Adrenal gland (tissue), 12 donors: ENCODE results near the gene AIP. TPM values are rescaled to one million over a fixed set of nuclear protein-coding genes. Genes with fewer than 3 reads are reported as not detected.

ENCODE experiments used
- DNase-seq, 7 donors: peaks; one replicate each; pipeline ENCODE4 v3.0.0-alpha.2; 2019 to 2020
- H3K27ac ChIP-seq, 5 donors: fragments of 200-600 bp; sonication (generic) in 4 of 5; 1 replicate in 3 of 5; 2 replicates in 2 of 5; pipeline versions ENCODE4 v1.5.1 to v1.8.0; 2016 to 2020; ENCODE audit warnings: mild to moderate bottlenecking in 1 of 5
- H3K27me3 ChIP-seq: fragments of 200-600 bp; 2 replicates; pipeline ENCODE4 v1.8.0; 2021
- H3K36me3 ChIP-seq, 2 donors: fragments of 200-600 bp; replicated peaks in 1 of 2; 1 replicate in 1 of 2; 2 replicates in 1 of 2; pipeline versions ENCODE4 v1.5.1 to v1.8.0; 2018 to 2022
- H3K4me1 ChIP-seq, 2 donors: fragments of 200-600 bp; replicated peaks in 1 of 2; 1 replicate in 1 of 2; 2 replicates in 1 of 2; pipeline versions ENCODE4 v1.5.1 to v1.8.0; 2018 to 2021
- H3K4me3 ChIP-seq, 4 donors: fragments of 200-600 bp; sonication (generic) in 3 of 4; one replicate each; pipeline ENCODE4 v1.5.1; 2016 to 2018
- H3K9me3 ChIP-seq, 3 donors: fragments of 200-600 bp; sonication (generic) in 1 of 3; replicated peaks in 1 of 3; 1 replicate in 2 of 3; 2 replicates in 1 of 3; pipeline versions ENCODE4 v1.5.1 to v1.8.0; 2016 to 2021
- CTCF ChIP-seq, 6 experiments: fragments of 450-650 bp in 4 of 6; fragments of 200-600 bp in 2 of 6; sonication (generic) in 1 of 6; IDR thresholded peaks; 1 replicate in 5 of 6; 2 replicates in 1 of 6; pipeline versions ENCODE4 v1.5.1 to v1.8.0; 2016 to 2021; ENCODE audit warnings: antibody characterized with exemption in 6 of 6, mild to moderate bottlenecking in 2 of 6, moderate library complexity in 1 of 6
- POLR2A ChIP-seq, 2 donors: fragments of 450-650 bp; IDR thresholded peaks; one replicate each; pipeline ENCODE4 v1.6.1; 2017; ENCODE audit warnings: antibody characterized with exemption in 2 of 2, mild to moderate bottlenecking in 2 of 2, moderate library complexity in 1 of 2
- WGBS, 4 donors: extraction: QIAGEN DNeasy Blood & Tissue Kit in 2 of 4; methylation state at CpG; one replicate each; pipeline versions ENCODE4 v1.1.5 to v1.1.7; 2013 to 2017; 5-methylcytosine and 5-hydroxymethylcytosine counted together
- intact Hi-C, 2 donors: fragments of 100-400 bp; cut with DNase I; formaldehyde crosslinking; loops; one replicate each; pipeline versions ENCODE4 v1.14.1 to v1.15.0; 2022 to 2023
- polyA plus RNA-seq, 3 donors: library from polyadenylated mRNA; stranded (reverse); fragments of 200-250 nt in 2 of 3; fragments of 350-450 nt in 1 of 3; fragmentation: Illumina TruSeq in 1 of 3; extraction: RNeasy Lipid Tissue Mini Kit (QIAGEN cat#74804) in 1 of 3; gene quantifications; one replicate each; pipeline ENCODE4 v1.2.3, GENCODE V29; 2013 to 2014
- total RNA-seq, 9 donors: library from RNA; depleted of rRNA in 4 of 9; stranded (reverse); fragments of >200 nt in 4 of 9; fragments of 120-200 nt in 1 of 9; fragmentation: NEBNext Ultra II Directional in 1 of 9; extraction: Animal tissue kit (Norgen Biotek cat#: 25700) in 1 of 9; gene quantifications; one replicate each; pipeline versions ENCODE4 v1.1.0 to v1.2.4, GENCODE V29; 2013 to 2023
- donor health status: healthy with polysubstance abuse.
- donor health status: Bipolar disorder and iron deficiency.
- donor health status: DM: yes; HTN: yes; CAD: no.
- donor health status: DM: no; HTN: no; CAD: no.
- donor health status: DM: no; HTN: no; CAD: no.
- donor health status: DM: yes; HTN: yes; CAD: no.

The AIP gene
- total and polyA plus RNA-seq, 12 donors = 35.3 to 152 (median 83.9) TPM

GRCh38 chr11:67489885-67490726 lies 7.3 kb downstream of the AIP start:
- no peaks in the 10 kb centered on the region for H3K9me3 ChIP-seq
- H3K4me1 ChIP-seq = peaks cover 0 to under 1% of the 10 kb centered on the region in 2 donors
- no peaks in the 10 kb centered on the region for H3K27me3 ChIP-seq
- intact Hi-C loops = no loop called here
- TF ChIP-seq CTCF (IDR thresholded peaks at IDR 0.05) = no peak
- no peak overlapping the region for H3K4me3 ChIP-seq
- DNase-seq = no peak
- peaks cover 0 to 68% of the 10 kb centered on the region in 2 donors for H3K36me3 ChIP-seq
- no peak overlapping the region for H3K27ac ChIP-seq
- WGBS, 4 donors = 83 to 93% (median 91%) methylated on average over 15 to 23 of the region's 23 CpGs

- peaks cover 0 to 74% of the 10 kb centered on the region in 2 donors for H3K36me3 ChIP-seq
- no peak overlapping the region for H3K27ac ChIP-seq
Observed at GRCh38 chr11:67490727-67491065, 7.9 kb downstream of the AIP start.

GRCh38 chr11:67491276-67492068 lies 8.6 kb downstream of the AIP start:
- Histone ChIP-seq H3K27me3 (no peaks in the 10 kb centered on the region), H3K36me3 (peaks cover 0 to 80% of the 10 kb centered on the region in 2 donors), H3K4me3 (no peak overlapping the region), H3K9me3 (no peaks in the 10 kb centered on the region), H3K4me1 (no peaks in the 10 kb centered on the region), H3K27ac (no peak overlapping the region)
- intact Hi-C loops = no loop called here
- TF ChIP-seq CTCF (IDR thresholded peaks at IDR 0.05) (no peak), POLR2A (IDR thresholded peaks at IDR 0.05) (no peak)
- DNase-seq = no peak
- 81 to 86% (median 84%) methylated on average over 5 to 24 of the region's 24 CpGs for WGBS, 4 donors

More at GRCh38 chr11:67490727-67491065, 7.9 kb downstream of the AIP start:
- no peak for DNase-seq
- no peak overlapping the region for H3K4me3 ChIP-seq
- intact Hi-C loops = no loop called here
- 86 to 95% (median 88%) methylated on average over 7 to 15 of the region's 15 CpGs; no CpG with 5 or more reads in 1 of the 4 donors for WGBS, 4 donors
- no peaks in the 10 kb centered on the region for H3K27me3 ChIP-seq
- TF ChIP-seq POLR2A (IDR thresholded peaks at IDR 0.05) = no peak
- no peak for TF ChIP-seq CTCF (IDR thresholded peaks at IDR 0.05)
- H3K9me3 ChIP-seq = no peaks in the 10 kb centered on the region
- no peaks in the 10 kb centered on the region for H3K4me1 ChIP-seq

GRCh38 chr11:67492069-67492727 lies 9.4 kb downstream of the AIP start:
- Histone ChIP-seq H3K36me3 (peaks cover 0 to 77% of the 10 kb centered on the region in 2 donors), H3K9me3 (no peaks in the 10 kb centered on the region), H3K4me3 (no peak overlapping the region), H3K4me1 (no peaks in the 10 kb centered on the region), H3K27me3 (no peaks in the 10 kb centered on the region), H3K27ac (no peak overlapping the region)
- 89 to 100% (median 93%) methylated on average over 2 to 19 of the region's 19 CpGs for WGBS, 4 donors
- DNase-seq = no peak
- intact Hi-C loops = no loop called here
- TF ChIP-seq CTCF (IDR thresholded peaks at IDR 0.05) = no peak
- TF ChIP-seq POLR2A (IDR thresholded peaks at IDR 0.05) = no peak
